ENCODE data around the gene ELFN2. TPM values are rescaled to one million over a fixed set of nuclear protein-coding genes. Genes with fewer than 3 reads are reported as not detected.

Gene ELFN2
- total RNA-seq, 1 experiment from 2014 or later: 30.8 TPM

DNA sequence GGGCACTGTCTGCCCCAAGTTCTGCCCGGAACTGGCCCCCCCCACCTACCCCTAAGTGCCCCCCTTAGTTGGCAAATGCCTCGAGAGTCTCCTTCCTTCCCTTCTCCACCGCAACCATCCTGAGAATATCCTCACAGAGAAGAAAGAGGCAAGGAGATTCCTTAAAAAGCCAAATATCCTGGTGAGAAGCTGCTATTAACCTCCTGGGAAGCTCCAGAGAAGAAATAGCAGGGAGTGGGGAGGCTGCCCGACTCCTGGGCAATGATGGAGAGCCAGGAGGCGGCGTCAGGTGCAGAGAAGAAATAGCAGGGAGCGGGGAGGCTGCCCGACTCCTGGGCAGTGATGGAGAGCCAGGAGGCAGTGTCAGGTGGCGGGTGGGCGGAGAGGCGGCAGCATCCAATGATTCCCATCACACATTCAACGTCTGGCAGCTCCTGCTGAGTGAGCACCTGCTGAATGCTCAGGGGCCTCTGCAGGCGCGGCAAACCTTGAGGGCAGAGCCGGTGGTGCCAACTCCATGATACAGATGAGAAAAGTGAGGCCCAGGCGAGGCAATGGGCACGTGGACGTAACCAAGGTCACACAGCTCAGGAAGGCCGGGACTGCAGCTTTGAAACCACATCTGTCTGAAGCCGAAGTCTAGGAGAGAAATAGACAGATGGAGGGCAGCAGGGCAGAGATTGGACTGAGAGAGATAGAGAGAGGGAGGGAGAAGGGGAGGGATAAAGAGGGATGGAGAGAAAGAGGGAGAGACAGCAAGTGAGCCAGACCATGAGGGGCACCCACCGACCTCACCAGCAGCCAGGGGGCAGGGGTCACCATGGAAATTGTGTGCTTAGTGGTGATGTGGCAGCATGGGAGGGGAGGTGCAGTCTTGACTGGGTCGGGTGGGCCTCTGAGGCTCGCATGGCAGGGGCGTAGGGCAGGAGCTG is 86.7 kb downstream of the ELFN2 start:
- ChIA-PET POLR2A (ENCODE audit: unreplicated experiment) (no interaction called here), CTCF (no interaction called here)
- no peak overlapping the region for H3K27ac ChIP-seq
- H4K20me1 ChIP-seq (ENCODE audit: insufficient read depth): no peaks in the 10 kb centered on the region
- H3K27me3 ChIP-seq (ENCODE audit: insufficient read depth, low read depth): no peaks in the 10 kb centered on the region
- H2AFZ ChIP-seq: no peak overlapping the region
- no TSS peak for BruUV-seq (replicated peaks)
- no peak for TF ChIP-seq CTCF (conservative IDR thresholded peaks at IDR 0.05)
- TF ChIP-seq EZH2 (IDR thresholded peaks at IDR 0.05; ENCODE audit: low read depth): no peak
- peaks cover 45% of the 10 kb centered on the region for H3F3A ChIP-seq (ENCODE audit: insufficient read depth, low read depth)
- peaks cover 40% of the 10 kb centered on the region for H3K4me1 ChIP-seq (replicated peaks; ENCODE audit: insufficient read depth)
- no peak for DNase-seq
- H3K79me2 ChIP-seq (ENCODE audit: low read depth): no peaks in the 10 kb centered on the region
- H3K4me3 ChIP-seq: no peak overlapping the region
- H3K9me2 ChIP-seq (ENCODE audit: insufficient read depth): no peaks in the 10 kb centered on the region
- no peaks in the 10 kb centered on the region for H3K36me3 ChIP-seq (ENCODE audit: low read depth)
- intact Hi-C loops (cut with micrococcal nuclease; ENCODE audit: unreplicated experiment): no loop called here
- no peak overlapping the region for H3K4me2 ChIP-seq
- H3K9me3 ChIP-seq (ENCODE audit: insufficient read depth, low read depth): no peaks in the 10 kb centered on the region

- intact Hi-C loops (cut with micrococcal nuclease; ENCODE audit: unreplicated experiment): no loop called here
- Histone ChIP-seq H3K27me3 (ENCODE audit: insufficient read depth, low read depth) (no peaks in the 10 kb centered on the region), H3F3A (ENCODE audit: insufficient read depth, low read depth) (peaks cover 49% of the 10 kb centered on the region), H3K4me3 (no peak overlapping the region), H3K4me2 (peak overlapping the region; percentile 63; the same call in 1 of the 2 replicates), H3K27ac (peak overlapping the region; percentile 67; the same call in 1 of the 2 replicates), H3K9me3 (ENCODE audit: insufficient read depth, low read depth) (no peaks in the 10 kb centered on the region), H3K4me1 (replicated peaks; ENCODE audit: insufficient read depth) (peaks cover 46% of the 10 kb centered on the region), H4K20me1 (ENCODE audit: insufficient read depth) (no peaks in the 10 kb centered on the region), H3K79me2 (ENCODE audit: low read depth) (no peaks in the 10 kb centered on the region), H2AFZ (no peak overlapping the region), H3K36me3 (ENCODE audit: low read depth) (no peaks in the 10 kb centered on the region), H3K9me2 (ENCODE audit: insufficient read depth) (no peaks in the 10 kb centered on the region)
- no peak for TF ChIP-seq EZH2 (IDR thresholded peaks at IDR 0.05; ENCODE audit: low read depth)
- no peak for TF ChIP-seq CTCF (conservative IDR thresholded peaks at IDR 0.05)
- DNase-seq: peak in 1 of 2 experiments; percentile 57
- ChIA-PET POLR2A (ENCODE audit: unreplicated experiment) (no interaction called here), CTCF (interaction anchor here (0.6 kb wide), 1 partner anchor 247 kb away, joined by 5 read pairs; no protein-coding TSS in a partner anchor)
- no TSS peak for BruUV-seq (replicated peaks)
Observed at GRCh38 chr22:37338539-37339246, 88.6 kb downstream of the ELFN2 start.

GRCh38 chr22:37337204-37337943 is 89.9 kb downstream of the ELFN2 start:
- Histone ChIP-seq H3K79me2 (ENCODE audit: low read depth) (no peaks in the 10 kb centered on the region), H2AFZ (no peak overlapping the region), H3K27ac (peak overlapping the region; percentile 67), H3K27me3 (ENCODE audit: insufficient read depth, low read depth) (no peaks in the 10 kb centered on the region), H3F3A (ENCODE audit: insufficient read depth, low read depth) (peaks cover 51% of the 10 kb centered on the region), H3K4me2 (peak overlapping the region; percentile 63), H3K4me1 (replicated peaks; ENCODE audit: insufficient read depth) (peaks cover 52% of the 10 kb centered on the region), H3K9me3 (ENCODE audit: insufficient read depth, low read depth) (no peaks in the 10 kb centered on the region), H3K9me2 (ENCODE audit: insufficient read depth) (no peaks in the 10 kb centered on the region), H3K36me3 (ENCODE audit: low read depth) (no peaks in the 10 kb centered on the region), H4K20me1 (ENCODE audit: insufficient read depth) (no peaks in the 10 kb centered on the region), H3K4me3 (peak overlapping the region; percentile 0; the same call in 1 of the 2 replicates)
- no TSS peak for BruUV-seq (replicated peaks)
- peak; percentile 78 to 80 for DNase-seq
- TF ChIP-seq CTCF (conservative IDR thresholded peaks at IDR 0.05): no peak
- no peak for TF ChIP-seq EZH2 (IDR thresholded peaks at IDR 0.05; ENCODE audit: low read depth)
- intact Hi-C loops (cut with micrococcal nuclease; ENCODE audit: unreplicated experiment): loop anchor here (1.0 kb wide), 2 partner anchors 9 kb away; no protein-coding TSS in a partner anchor
- POLR2A ChIA-PET (ENCODE audit: unreplicated experiment): no interaction called here
- CTCF ChIA-PET: interaction anchor here (0.6 to 1.0 kb wide), 2 partner anchors 9 to 14 kb away, joined by 3 read pairs; no protein-coding TSS in a partner anchor
